H9 (cell line): ENCODE data around the gene COL27A1. TPM values are rescaled to one million over a fixed set of nuclear protein-coding genes. Genes with fewer than 3 reads are reported as not detected.
A peak's percentile ranks its signal among the peaks of the same experiment; 100 is the strongest.

Experiments
- DNase-seq: peaks from one replicate; pipeline ENCODE4 v3.0.0-alpha.2; 2017
- H2AFZ ChIP-seq: one replicate; pipeline ENCODE4 v1.6.1; 2013; ENCODE audit warnings: mild to moderate bottlenecking, low read length, control low read depth, moderate library complexity
- H2AK5ac ChIP-seq: 2 replicates; pipeline ENCODE4 v1.6.1; 2013; ENCODE audit warnings: low read length, control low read depth, mixed read lengths; ENCODE audit not compliant: insufficient read length
- H2BK120ac ChIP-seq: one replicate; pipeline ENCODE4 v1.6.1; 2013; ENCODE audit warnings: low read depth, mild to moderate bottlenecking, low read length, control low read depth, inconsistent platforms; ENCODE audit not compliant: poor library complexity, severe bottlenecking
- H2BK12ac ChIP-seq: 2 replicates; pipeline ENCODE4 v1.6.1; 2013; ENCODE audit warnings: low read length, control low read depth, mixed read lengths, low read depth; ENCODE audit not compliant: insufficient read length
- H2BK15ac ChIP-seq: 2 replicates; pipeline ENCODE4 v1.6.1; 2013; ENCODE audit warnings: low read depth, low read length, control low read depth
- H2BK20ac ChIP-seq: one replicate; pipeline ENCODE4 v1.6.1; 2013; ENCODE audit warnings: low read depth, mild to moderate bottlenecking, low read length, control low read depth, inconsistent platforms; ENCODE audit not compliant: poor library complexity, severe bottlenecking
- H2BK5ac ChIP-seq: 2 replicates; pipeline ENCODE4 v1.6.1; 2013; ENCODE audit warnings: low read length, control low read depth, mixed read lengths; ENCODE audit not compliant: insufficient read length
- H3K14ac ChIP-seq: 2 replicates; pipeline ENCODE4 v1.6.1; 2013; ENCODE audit warnings: low read length, control low read depth; ENCODE audit not compliant: insufficient read depth
- H3K18ac ChIP-seq: 2 replicates; pipeline ENCODE4 v1.6.1; 2013; ENCODE audit warnings: low read depth, mild to moderate bottlenecking, mixed read lengths, low read length, control low read depth; ENCODE audit not compliant: insufficient read length
- H3K23ac ChIP-seq: 2 replicates; pipeline ENCODE4 v1.6.1; 2013; ENCODE audit warnings: low read length, control low read depth, mixed read lengths, low read depth; ENCODE audit not compliant: insufficient read length
- H3K23me2 ChIP-seq: 2 replicates; pipeline ENCODE4 v1.6.1; 2013; ENCODE audit warnings: low read depth, mild to moderate bottlenecking, mixed read lengths, low read length, control low read depth; ENCODE audit not compliant: insufficient read length, poor library complexity, severe bottlenecking
- H3K27ac ChIP-seq: 2 replicates; pipeline ENCODE4 v1.5.1; 2013; ENCODE audit warnings: low read length, control low read depth, mixed read lengths, low read depth; ENCODE audit not compliant: insufficient read length
- H3K27me3 ChIP-seq: 2 replicates; pipeline ENCODE4 v1.6.1; 2013; ENCODE audit warnings: low read length, control low read depth, inconsistent platforms; ENCODE audit not compliant: insufficient read depth
- H3K4ac ChIP-seq: 2 replicates; pipeline ENCODE4 v1.6.1; 2013; ENCODE audit warnings: low read depth, mild to moderate bottlenecking, control low read depth, inconsistent platforms, low read length, moderate library complexity
- H3K4me1 ChIP-seq: 2 replicates; pipeline ENCODE4 v1.6.1; 2013; ENCODE audit warnings: low read length, control low read depth, inconsistent platforms; ENCODE audit not compliant: insufficient read depth
- H3K4me2 ChIP-seq: 2 replicates; pipeline ENCODE4 v1.6.1; 2013; ENCODE audit warnings: low read length, control low read depth, mixed read lengths; ENCODE audit not compliant: insufficient read length, insufficient read depth
- H3K56ac ChIP-seq: 2 replicates; pipeline ENCODE4 v1.6.1; 2013; ENCODE audit warnings: low read depth, mild to moderate bottlenecking, mixed read lengths, low read length, control low read depth; ENCODE audit not compliant: insufficient read length
- H3K79me1 ChIP-seq: 2 replicates; pipeline ENCODE4 v1.6.1; 2013; ENCODE audit warnings: low read depth, mild to moderate bottlenecking, moderate library complexity, low read length, control low read depth, inconsistent platforms; ENCODE audit not compliant: insufficient read depth, poor library complexity, severe bottlenecking
- H3K79me2 ChIP-seq: 2 replicates; pipeline ENCODE4 v1.6.1; 2013; ENCODE audit warnings: low read length, control low read depth, inconsistent platforms; ENCODE audit not compliant: insufficient read depth
- H3K9ac ChIP-seq: 2 replicates; pipeline ENCODE4 v1.6.1; 2013; ENCODE audit warnings: low read length, control low read depth, mixed read lengths; ENCODE audit not compliant: insufficient read length; ENCODE audit errors: extremely low read depth
- H3K9me3 ChIP-seq: one replicate; pipeline ENCODE4 v1.6.1; 2013; ENCODE audit warnings: low read depth, low read length, inconsistent platforms; ENCODE audit not compliant: control insufficient read depth
- H3T11ph ChIP-seq: one replicate; pipeline ENCODE4 v1.6.1; 2013; ENCODE audit warnings: mild to moderate bottlenecking, low read length, control low read depth, inconsistent platforms
- H4K20me1 ChIP-seq: one replicate; pipeline ENCODE4 v1.6.1; 2013; ENCODE audit not compliant: control insufficient read depth, insufficient read length, insufficient read depth
- H4K5ac ChIP-seq: 2 replicates; pipeline ENCODE4 v1.6.1; 2013; ENCODE audit warnings: low read depth, mild to moderate bottlenecking, mixed read lengths, low read length, control low read depth; ENCODE audit not compliant: insufficient read length
- H4K8ac ChIP-seq: replicated peaks from 2 replicates; pipeline ENCODE4 v1.6.1; 2013; ENCODE audit warnings: low read length, control low read depth, mixed read lengths, low read depth; ENCODE audit not compliant: insufficient read length
- H4K91ac ChIP-seq: 2 replicates; pipeline ENCODE4 v1.6.1; 2013; ENCODE audit warnings: low read depth, mild to moderate bottlenecking, moderate library complexity, mixed read lengths, low read length, control low read depth; ENCODE audit not compliant: insufficient read length
- H3K27ac Mint-ChIP-seq, 3 experiments: 2 replicates in 2 of 3; 3 replicates in 1 of 3; pipeline ENCODE4 v1.8.0; 2020 to 2021; ENCODE audit warnings: mixed read lengths in 3 of 3, mild to moderate bottlenecking in 1 of 3, moderate library complexity in 1 of 3
- H3K27me3 Mint-ChIP-seq: 2 replicates; pipeline ENCODE4 v1.8.0; 2021; ENCODE audit warnings: low read depth, mild to moderate bottlenecking, moderate library complexity, mixed read lengths
- H3K36me3 Mint-ChIP-seq, 3 experiments: 2 replicates in 2 of 3; 3 replicates in 1 of 3; pipeline ENCODE4 v1.8.0; 2020 to 2021; ENCODE audit warnings: low read depth in 3 of 3, mixed read lengths in 3 of 3; ENCODE audit not compliant: insufficient read depth in 1 of 3
- H3K4me1 Mint-ChIP-seq, 2 experiments: 2 replicates each; pipeline ENCODE4 v1.8.0; 2020; ENCODE audit warnings: mixed read lengths in 2 of 2
- H3K4me3 Mint-ChIP-seq, 2 experiments: 2 replicates in 1 of 2; 3 replicates in 1 of 2; pipeline ENCODE4 v1.8.0; 2020 to 2021; ENCODE audit warnings: mild to moderate bottlenecking in 2 of 2, mixed read lengths in 2 of 2, moderate library complexity in 1 of 2
- H3K9me3 Mint-ChIP-seq, 2 experiments: 2 replicates in 1 of 2; 3 replicates in 1 of 2; pipeline ENCODE4 v1.8.0; 2020; ENCODE audit warnings: mild to moderate bottlenecking in 2 of 2, mixed read lengths in 2 of 2, moderate library complexity in 1 of 2
- CTCF ChIP-seq: fragments of 200-600 bp; sonication (generic); conservative IDR thresholded peaks from 3 replicates; pipeline ENCODE4 v1.8.0; 2021; ENCODE audit warnings: antibody characterized with exemption, mild to moderate bottlenecking
- WGBS: extraction: QIAGEN DNeasy Blood & Tissue Kit; methylation state at CpG from one replicate; pipeline ENCODE4 v1.1.7; 2013; ENCODE audit warnings: missing lambda C conversion rate, low lambda C conversion rate, mixed read lengths; ENCODE audit not compliant: insufficient read length; ENCODE audit errors: extremely low coverage; 5-methylcytosine and 5-hydroxymethylcytosine counted together
- total RNA-seq: library from RNA; stranded (reverse); gene quantifications from 2 replicates; pipeline ENCODE4 v1.2.1, GENCODE V29; 2021

COL27A1 gene
- total RNA-seq, 1 experiment from 2014 or later: 17.9 TPM

GRCh38 chr9:114250648-114251047, 95.3 kb downstream of the COL27A1 start:
- Histone ChIP-seq H4K8ac (no peak overlapping the region), H3K4me1 (no peaks in the 10 kb centered on the region), H4K5ac (no peak overlapping the region), H3K23ac (no peak overlapping the region), H3K9me3 (no peaks in the 10 kb centered on the region), H2BK120ac (no peak overlapping the region), H2BK20ac (no peak overlapping the region), H3K23me2 (no peaks in the 10 kb centered on the region), H3T11ph (no peak overlapping the region), H3K18ac (no peak overlapping the region), H3K56ac (no peak overlapping the region), H3K4me2 (no peak overlapping the region), H4K20me1 (no peaks in the 10 kb centered on the region), H4K91ac (no peak overlapping the region), H3K14ac (no peak overlapping the region), H2BK15ac (no peak overlapping the region), H3K27me3 (no peaks in the 10 kb centered on the region), H3K27ac (no peak overlapping the region), H2BK12ac (no peak overlapping the region), H3K4ac (no peak overlapping the region), H3K79me2 (no peaks in the 10 kb centered on the region), H3K9ac (no peak overlapping the region), H2AFZ (no peak overlapping the region), H2BK5ac (no peak overlapping the region), H3K79me1 (no peaks in the 10 kb centered on the region), H2AK5ac (no peak overlapping the region)
- Mint-ChIP-seq H3K27ac (peak overlapping the region in 2 of 3 experiments; percentile 49 to 65; a peak in 2 of 7 replicates), H3K9me3 (no peaks in the 10 kb centered on the region), H3K4me1 (peaks cover 4 to 12% of the 10 kb centered on the region in 2 experiments), H3K36me3 (peaks cover 0 to 4% (median 0%) of the 10 kb centered on the region in 3 experiments; a peak in 1 of 7 replicates), H3K27me3 (peaks cover 1% of the 10 kb centered on the region; the same call in 1 of the 2 replicates), H3K4me3 (no peak overlapping the region)
- TF ChIP-seq CTCF: no peak
- no CpG with 5 or more reads among the region's 3 CpGs for WGBS
- no peak for DNase-seq
